Subcutaneous adipose tissue (tissue), 4 donors: ENCODE measurements around the gene CHD5. TPM values are rescaled to one million over a fixed set of nuclear protein-coding genes. Genes with fewer than 3 reads are reported as not detected.

Experiments used
- total RNA-seq, 4 donors: library from RNA; depleted of rRNA; stranded (reverse); fragments of >200 nt; gene quantifications; one replicate each; pipeline ENCODE4 v1.1.0, GENCODE V29; 2016
- TF ChIP-seq, protein P1 (sequence below): fragments of 450-650 bp; IDR thresholded peaks from one replicate; pipeline ENCODE4 v1.5.1; 2016; ENCODE audit warnings: low read depth, mild to moderate bottlenecking, control low read depth, antibody characterized with exemption, moderate library complexity

CHD5 gene
- total RNA-seq, 4 donors from 2014 or later: 0.19 to 0.49 (median 0.22) TPM; not detected in 1

DNA sequence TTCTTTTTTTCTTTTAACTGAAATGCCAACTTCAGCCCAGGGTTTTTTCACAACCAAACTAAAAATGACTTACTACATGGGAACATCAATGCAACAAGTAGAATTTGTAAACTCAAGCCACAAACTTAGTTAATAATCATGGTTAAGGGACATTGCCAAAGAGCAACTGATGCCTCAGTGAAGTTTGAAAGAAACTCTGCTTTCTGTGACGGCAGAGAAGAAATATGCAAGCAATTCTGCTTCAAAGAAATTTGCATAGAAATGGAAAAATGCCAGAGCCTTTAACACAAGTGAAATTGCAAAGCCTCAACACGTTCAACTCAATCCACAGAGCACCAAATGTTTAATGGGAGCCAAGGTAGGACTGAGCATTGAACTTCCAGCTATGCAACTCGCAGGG, 5.0 kb upstream of the CHD5 start:
- TF ChIP-seq, protein P1, sequence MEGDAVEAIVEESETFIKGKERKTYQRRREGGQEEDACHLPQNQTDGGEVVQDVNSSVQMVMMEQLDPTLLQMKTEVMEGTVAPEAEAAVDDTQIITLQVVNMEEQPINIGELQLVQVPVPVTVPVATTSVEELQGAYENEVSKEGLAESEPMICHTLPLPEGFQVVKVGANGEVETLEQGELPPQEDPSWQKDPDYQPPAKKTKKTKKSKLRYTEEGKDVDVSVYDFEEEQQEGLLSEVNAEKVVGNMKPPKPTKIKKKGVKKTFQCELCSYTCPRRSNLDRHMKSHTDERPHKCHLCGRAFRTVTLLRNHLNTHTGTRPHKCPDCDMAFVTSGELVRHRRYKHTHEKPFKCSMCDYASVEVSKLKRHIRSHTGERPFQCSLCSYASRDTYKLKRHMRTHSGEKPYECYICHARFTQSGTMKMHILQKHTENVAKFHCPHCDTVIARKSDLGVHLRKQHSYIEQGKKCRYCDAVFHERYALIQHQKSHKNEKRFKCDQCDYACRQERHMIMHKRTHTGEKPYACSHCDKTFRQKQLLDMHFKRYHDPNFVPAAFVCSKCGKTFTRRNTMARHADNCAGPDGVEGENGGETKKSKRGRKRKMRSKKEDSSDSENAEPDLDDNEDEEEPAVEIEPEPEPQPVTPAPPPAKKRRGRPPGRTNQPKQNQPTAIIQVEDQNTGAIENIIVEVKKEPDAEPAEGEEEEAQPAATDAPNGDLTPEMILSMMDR: no peak

DNA sequence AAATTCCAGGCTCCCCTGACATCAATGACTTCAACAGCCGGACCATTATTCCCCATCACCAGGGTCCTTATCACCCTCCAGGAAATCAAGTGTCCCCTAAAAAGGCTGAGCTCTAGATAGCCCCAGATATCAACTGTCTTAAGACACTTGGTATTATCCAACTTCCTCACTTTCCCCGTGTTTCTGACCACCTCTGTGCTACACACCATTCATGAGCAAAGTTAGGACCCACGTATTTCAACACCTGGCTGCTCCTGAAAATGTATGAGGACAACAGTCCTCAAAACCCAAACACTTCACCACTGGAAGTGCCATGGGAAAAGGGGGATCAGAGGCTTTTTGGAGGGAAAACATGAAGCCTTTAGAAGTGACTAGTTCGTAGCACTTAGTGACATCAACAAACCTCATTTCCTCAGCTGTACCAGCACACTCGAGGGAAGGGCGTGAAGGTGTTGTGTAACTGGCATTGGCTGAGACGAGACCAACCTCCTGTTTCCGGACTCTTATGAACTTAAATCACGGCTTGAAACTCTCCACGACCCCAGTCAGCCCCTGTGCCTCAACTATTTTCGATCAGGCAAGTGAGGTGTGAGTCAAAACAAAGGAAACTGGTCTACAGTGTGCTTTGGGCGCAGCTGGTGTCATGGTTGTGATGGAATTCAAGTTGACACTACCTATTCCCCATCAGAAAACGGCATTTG, 4.1 kb upstream of the CHD5 start:
- TF ChIP-seq, protein P1: no peak

DNA sequence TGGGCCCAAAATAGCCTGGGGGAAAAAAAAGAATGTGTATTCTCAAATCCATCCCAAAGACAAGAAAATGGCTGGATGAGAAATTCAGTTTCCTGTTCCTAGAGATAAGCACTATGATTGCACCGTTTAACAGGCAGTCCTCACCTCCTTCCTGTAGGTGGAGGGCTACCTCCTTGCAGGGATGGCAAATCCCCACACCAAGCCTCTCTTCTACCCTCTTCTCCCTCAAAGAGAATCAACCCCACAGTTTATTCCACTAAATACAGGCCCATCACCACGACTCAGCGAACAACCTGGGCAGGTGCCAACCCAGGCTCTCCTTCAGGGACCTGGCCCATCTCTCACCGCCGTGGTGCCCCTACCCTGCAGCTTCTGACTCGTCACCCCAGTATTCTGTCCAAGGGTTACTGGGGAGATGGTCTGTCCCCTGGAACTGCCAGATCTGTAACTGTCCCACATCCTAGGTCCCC, 3.4 kb upstream of the CHD5 start:
- TF ChIP-seq, protein P1: no peak

DNA sequence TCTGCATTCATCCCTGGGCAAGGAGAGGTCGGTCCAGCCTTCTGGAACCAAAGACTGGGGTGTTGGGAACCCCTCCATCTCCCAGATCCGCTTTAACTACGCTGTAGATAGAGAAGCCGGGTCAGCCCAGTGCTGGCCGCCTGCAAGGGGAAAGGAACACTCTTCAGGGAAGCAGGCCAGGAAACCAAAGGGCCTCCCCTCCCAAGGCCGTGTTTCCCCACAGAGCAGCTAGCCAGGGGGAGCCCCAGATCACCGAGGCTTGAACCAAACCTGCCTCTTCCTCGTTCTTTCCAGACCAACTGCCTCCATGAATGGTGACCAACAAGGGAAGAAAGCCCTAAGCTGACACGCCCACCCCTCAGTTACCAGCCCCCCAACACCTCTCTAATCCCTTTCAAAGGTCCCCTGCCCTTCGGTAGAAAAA, 1.2 kb upstream of the CHD5 start:
- TF ChIP-seq, protein P1: no peak

DNA sequence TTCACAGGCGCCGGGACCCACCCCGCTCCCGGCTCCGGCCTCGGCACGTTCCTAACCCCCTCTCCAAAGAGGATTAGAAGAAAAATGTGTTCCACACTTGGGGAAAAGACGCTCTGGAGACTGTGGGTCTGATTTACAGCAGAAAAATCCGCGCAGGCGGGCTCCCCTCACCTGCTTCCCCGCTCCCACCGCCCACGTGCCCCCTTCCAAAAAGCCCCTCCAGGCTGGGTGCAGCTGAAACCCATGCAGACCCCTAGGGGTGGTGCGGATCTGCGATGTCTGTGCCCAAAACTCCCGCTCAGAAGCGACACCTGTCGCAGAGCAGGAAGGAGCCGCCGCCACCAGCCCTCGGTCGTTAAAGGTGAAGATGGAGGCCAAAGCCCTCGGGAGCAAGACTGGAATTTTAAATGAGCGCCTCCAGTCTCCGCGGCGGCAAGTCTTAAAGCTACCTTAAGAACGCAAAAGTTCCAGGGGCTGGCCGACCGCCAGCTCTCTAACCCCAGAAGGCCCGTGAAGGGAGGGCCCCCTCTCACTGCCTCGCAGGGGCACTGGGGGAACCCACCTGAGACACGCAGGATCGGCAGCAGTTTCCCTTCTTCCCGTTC, 688 bp upstream of the CHD5 start:
- TF ChIP-seq, protein P1: no peak

DNA sequence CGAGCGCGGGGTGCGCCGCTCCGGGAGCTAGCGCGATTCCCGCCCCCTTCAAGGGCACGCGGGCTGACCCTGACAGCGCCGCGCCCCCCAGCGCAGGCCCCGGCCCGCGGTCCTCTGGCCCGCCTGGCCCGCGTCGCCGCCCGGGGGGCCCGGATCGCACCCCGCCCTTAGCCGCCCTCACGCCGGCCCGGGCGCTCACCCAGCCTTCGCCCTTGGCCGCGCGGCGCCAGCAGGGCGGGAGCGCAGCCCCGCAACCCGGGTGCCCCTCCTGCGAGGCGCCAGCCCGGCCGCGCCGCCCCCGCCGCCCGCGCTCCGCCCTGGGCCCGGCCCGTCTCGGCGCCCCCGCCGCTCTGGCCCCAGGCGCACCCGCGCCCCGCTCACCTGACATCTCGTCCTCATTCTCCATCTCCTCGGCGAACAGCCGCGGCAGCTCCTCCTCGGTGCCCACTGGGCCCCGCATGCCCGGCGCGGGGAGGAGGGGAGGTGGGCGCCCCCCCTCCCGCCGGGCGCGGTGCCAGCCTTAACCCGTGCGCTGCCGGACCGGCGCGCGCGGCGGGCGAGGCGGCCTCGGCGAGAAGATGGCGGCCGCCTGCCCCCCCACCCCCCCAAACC, 451 bp downstream of the CHD5 start:
- TF ChIP-seq, protein P1: no peak
